Transverse colon (tissue), 4 donors: ENCODE measurements around the gene JPT1. TPM values are rescaled to one million over a fixed set of nuclear protein-coding genes. Genes with fewer than 3 reads are reported as not detected.
"Not testable (repeated sequence)": the region's sequence is repeated elsewhere in the genome, so short reads cannot be mapped to it uniquely, and the experiment has no call there.

Experiments
- DNase-seq: peaks from one replicate; pipeline ENCODE4 v3.0.0-alpha.2; 2019
- H3K27ac ChIP-seq, 4 donors: fragments of 200-600 bp; sonication (generic); 2 replicates each; pipeline ENCODE4 v1.5.1; 2016 to 2018; ENCODE audit warnings: inconsistent platforms in 4 of 4
- H3K27me3 ChIP-seq: fragments of 200-600 bp; sonication (generic); 2 replicates; pipeline ENCODE4 v1.5.1; 2017; ENCODE audit warnings: inconsistent platforms
- H3K36me3 ChIP-seq, 4 donors: fragments of 200-600 bp; sonication (generic); 2 replicates each; pipeline ENCODE4 v1.5.1; 2017 to 2019; ENCODE audit warnings: inconsistent platforms in 4 of 4
- H3K4me1 ChIP-seq, 4 donors: fragments of 200-600 bp; sonication (generic); 2 replicates each; pipeline ENCODE4 v1.5.1; 2017 to 2020; ENCODE audit warnings: inconsistent platforms in 4 of 4
- H3K4me3 ChIP-seq, 4 donors: fragments of 200-600 bp; sonication (generic); 1 replicate in 1 of 4; 2 replicates in 3 of 4; pipeline versions ENCODE4 v1.5.1 to v1.6.1; 2017 to 2019; ENCODE audit warnings: inconsistent platforms in 4 of 4
- H3K9me3 ChIP-seq, 2 donors: fragments of 200-600 bp; sonication (generic); 2 replicates each; pipeline ENCODE4 v1.5.1; 2017 to 2019; ENCODE audit warnings: inconsistent platforms in 2 of 2
- EP300 ChIP-seq: sonication (generic); formaldehyde crosslinking; IDR thresholded peaks from one replicate; pipeline ENCODE4 v1.6.1; 2017; ENCODE audit warnings: antibody characterized with exemption, low read depth
- POLR2A ChIP-seq: fragments of 450-650 bp; IDR thresholded peaks from one replicate; pipeline ENCODE4 v1.6.1; 2016; ENCODE audit warnings: antibody characterized with exemption, mild to moderate bottlenecking, moderate library complexity
- POLR2AphosphoS5 ChIP-seq, 3 donors: sonication (generic); formaldehyde crosslinking; IDR thresholded peaks; one replicate each; pipeline ENCODE4 v1.6.1; 2016; ENCODE audit warnings: antibody characterized with exemption in 3 of 3
- WGBS, 2 donors: methylation state at CpG; one replicate each; pipeline ENCODE4 v1.1.5; 2018; ENCODE audit warnings: low coverage in 1 of 2; 5-methylcytosine and 5-hydroxymethylcytosine counted together
- in situ Hi-C, 4 donors: fragments of 200-750 bp; cut with MboI; loops; one replicate each; pipeline versions ENCODE4 v1.15.0 to v1.15.1; 2017; ENCODE audit warnings: low sequenced_read_pairs in 3 of 4, low pct_ligation_motif_present in 1 of 4, low pct_unique_long_range_greater_than_20kb in 1 of 4
- intact Hi-C: fragments of 100-400 bp; cut with DNase I; formaldehyde crosslinking; loops from one replicate; pipeline ENCODE4 v1.15.1; 2023; ENCODE audit warnings: low total_unique reads
- total RNA-seq, 4 donors: library from RNA; depleted of rRNA; stranded (reverse); fragments of >200 nt; gene quantifications; one replicate each; pipeline ENCODE4 v1.1.0, GENCODE V29; 2016
- TF ChIP-seq, protein P1 (sequence below), 5 experiments: fragments of 200-600 bp in 3 of 5; fragments of 450-650 bp in 2 of 5; sonication (generic) in 3 of 5; IDR thresholded peaks; 1 replicate in 2 of 5; 2 replicates in 3 of 5; pipeline ENCODE4 v1.5.1; 2016 to 2017; ENCODE audit warnings: antibody characterized with exemption in 5 of 5, inconsistent platforms in 3 of 5, mild to moderate bottlenecking in 2 of 5, moderate library complexity in 1 of 5

The JPT1 gene
- total RNA-seq, 4 donors from 2014 or later: 61.7 to 293 (median 219) TPM

DNA sequence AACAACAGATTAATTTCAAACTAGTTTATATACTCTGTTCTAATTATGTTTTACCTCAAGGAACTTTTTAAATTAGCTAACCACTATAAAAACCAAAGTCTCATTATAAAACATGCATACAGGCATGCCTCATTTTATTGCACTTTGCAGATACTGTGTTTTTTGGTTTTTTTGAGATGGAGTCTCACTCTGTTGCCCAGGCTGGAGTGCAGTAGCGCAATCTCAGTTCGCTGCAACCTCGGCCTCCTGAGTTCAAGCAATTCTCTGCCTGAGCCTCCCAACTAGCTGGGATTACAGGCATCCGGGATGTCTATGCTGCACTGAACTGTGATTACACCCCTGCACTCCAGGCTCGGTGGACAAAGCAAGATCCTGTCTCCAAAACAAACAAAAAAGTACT lies 8.8 kb upstream of the JPT1 start:
- DNase-seq: no peak
- in situ Hi-C loops (no loop called here), intact Hi-C loops (no loop called here)
- H3K27ac ChIP-seq: no peak overlapping the region
- no peaks in the 10 kb centered on the region for H3K9me3 ChIP-seq
- TF ChIP-seq POLR2AphosphoS5 (IDR thresholded peaks at IDR 0.05) (no peak), EP300 (no peak), POLR2A (no peak)
- TF ChIP-seq, protein P1, sequence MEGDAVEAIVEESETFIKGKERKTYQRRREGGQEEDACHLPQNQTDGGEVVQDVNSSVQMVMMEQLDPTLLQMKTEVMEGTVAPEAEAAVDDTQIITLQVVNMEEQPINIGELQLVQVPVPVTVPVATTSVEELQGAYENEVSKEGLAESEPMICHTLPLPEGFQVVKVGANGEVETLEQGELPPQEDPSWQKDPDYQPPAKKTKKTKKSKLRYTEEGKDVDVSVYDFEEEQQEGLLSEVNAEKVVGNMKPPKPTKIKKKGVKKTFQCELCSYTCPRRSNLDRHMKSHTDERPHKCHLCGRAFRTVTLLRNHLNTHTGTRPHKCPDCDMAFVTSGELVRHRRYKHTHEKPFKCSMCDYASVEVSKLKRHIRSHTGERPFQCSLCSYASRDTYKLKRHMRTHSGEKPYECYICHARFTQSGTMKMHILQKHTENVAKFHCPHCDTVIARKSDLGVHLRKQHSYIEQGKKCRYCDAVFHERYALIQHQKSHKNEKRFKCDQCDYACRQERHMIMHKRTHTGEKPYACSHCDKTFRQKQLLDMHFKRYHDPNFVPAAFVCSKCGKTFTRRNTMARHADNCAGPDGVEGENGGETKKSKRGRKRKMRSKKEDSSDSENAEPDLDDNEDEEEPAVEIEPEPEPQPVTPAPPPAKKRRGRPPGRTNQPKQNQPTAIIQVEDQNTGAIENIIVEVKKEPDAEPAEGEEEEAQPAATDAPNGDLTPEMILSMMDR (IDR thresholded peaks at IDR 0.05): no peak
- H3K27me3 ChIP-seq: no peaks in the 10 kb centered on the region
- no peaks in the 10 kb centered on the region for H3K4me1 ChIP-seq
- 78% methylated on average over 5 of the region's 5 CpGs; no CpG with 5 or more reads in 1 of the 2 donors for WGBS, 2 donors
- H3K36me3 ChIP-seq: peaks cover 0 to 19% (median 9%) of the 10 kb centered on the region in 4 donors
- H3K4me3 ChIP-seq: no peak overlapping the region

- Histone ChIP-seq H3K4me1 (no peaks in the 10 kb centered on the region), H3K27me3 (no peaks in the 10 kb centered on the region), H3K4me3 (no peak overlapping the region), H3K27ac (no peak overlapping the region), H3K36me3 (no peaks in the 10 kb centered on the region), H3K9me3 (no peaks in the 10 kb centered on the region)
- in situ Hi-C loops (no loop called here), intact Hi-C loops (no loop called here)
- 90 to 91% methylated on average over 5 of the region's 5 CpGs for WGBS, 2 donors
- TF ChIP-seq POLR2AphosphoS5 (IDR thresholded peaks at IDR 0.05) (no peak), POLR2A (no peak), EP300 (no peak)
- TF ChIP-seq, protein P1 (IDR thresholded peaks at IDR 0.05): no peak
- no peak for DNase-seq
These were observed 5.9 kb upstream of the JPT1 start for GRCh38 chr17:75160211-75160610.

GRCh38 chr17:75159196-75160031 lies 5.1 kb upstream of the JPT1 start:
- Histone ChIP-seq H3K4me1 (peaks cover 3 to 5% (median 4%) of the 10 kb centered on the region in 4 donors), H3K4me3 (no peak overlapping the region), H3K9me3 (no peaks in the 10 kb centered on the region), H3K27me3 (no peaks in the 10 kb centered on the region), H3K27ac (no peak overlapping the region), H3K36me3 (no peaks in the 10 kb centered on the region)
- in situ Hi-C loops: no loop called here
- WGBS, 2 donors: 92 to 95% methylated on average over 2 to 4 of the region's 4 CpGs
- intact Hi-C loops: no loop called here
- DNase-seq: no peak
- TF ChIP-seq, protein P1 (IDR thresholded peaks at IDR 0.05): no peak
- TF ChIP-seq EP300 (no peak), POLR2A (no peak), POLR2AphosphoS5 (IDR thresholded peaks at IDR 0.05) (no peak)

- H3K27ac ChIP-seq, in situ Hi-C loops, H3K36me3 ChIP-seq, intact Hi-C loops, H3K9me3 ChIP-seq, DNase-seq, H3K27me3 ChIP-seq, H3K4me3 ChIP-seq, H3K4me1 ChIP-seq: not testable (repeated sequence)
- 93 to 100% methylated on average over 1 to 8 of the region's 8 CpGs for WGBS, 2 donors
These were observed 4.2 kb upstream of the JPT1 start for GRCh38 chr17:75158480-75158879.
